8988T (cell line): Measurements from ENCODE around the gene ACER3.

ENCODE experiments used
- DNase-seq: peaks from one replicate; pipeline ENCODE4 v3.0.0; 2011

ACER3 gene

GRCh38 chr11:77065878-77066228 is 205.1 kb downstream of the ACER3 start:
- DNase-seq, result no peak

GRCh38 chr11:77066229-77067042 is 205.7 kb downstream of the ACER3 start, which contains the start of gene CAPN5:
Gene CAPN5 (plus strand): TSS chr11:77066971. CDS start chr11:77084887, 17,916 bp downstream.
- DNase-seq, result peak; percentile 98

- no peak for DNase-seq
These were observed 207.2 kb downstream of the ACER3 start for GRCh38 chr11:77067861-77068443.

- DNase-seq, result no peak
These were observed 208.0 kb downstream of the ACER3 start for GRCh38 chr11:77068457-77069335.

- DNase-seq, result no peak
These were observed 208.7 kb downstream of the ACER3 start for GRCh38 chr11:77069336-77069968.

- DNase-seq, result no peak
These were observed 209.4 kb downstream of the ACER3 start for GRCh38 chr11:77069969-77070582.

- DNase-seq, result no peak
These were observed 210.4 kb downstream of the ACER3 start for GRCh38 chr11:77071077-77071476.

- no peak for DNase-seq
These were observed 211.2 kb downstream of the ACER3 start for GRCh38 chr11:77071671-77072605.

- no peak for DNase-seq
These were observed 212.2 kb downstream of the ACER3 start for GRCh38 chr11:77072851-77073327.

GRCh38 chr11:77073328-77074001 is 212.7 kb downstream of the ACER3 start:
- DNase-seq, result peak; percentile 55

GRCh38 chr11:77074205-77074604 is 213.5 kb downstream of the ACER3 start:
- no peak for DNase-seq

GRCh38 chr11:77074626-77075221 is 214.0 kb downstream of the ACER3 start:
- no peak for DNase-seq

GRCh38 chr11:77075425-77075905 is 214.7 kb downstream of the ACER3 start:
- no peak for DNase-seq
